SJSA1 (cell line): Measurements from ENCODE around the gene POLD2. TPM values are rescaled to one million over a fixed set of nuclear protein-coding genes. Genes with fewer than 3 reads are reported as not detected.

Source experiments
- DNase-seq, 2 experiments: peaks; one replicate each; pipeline ENCODE4 v3.0.0-alpha.2; 2015 to 2020; ENCODE audit warnings: low spot score in 2 of 2, low read depth in 1 of 2
- H3K27ac ChIP-seq: fragments of 250-450 bp; sonication (Bioruptor Pico); 2 replicates; pipeline ENCODE4 v1.5.1; 2020; ENCODE audit warnings: mild to moderate bottlenecking, moderate library complexity
- H3K27me3 ChIP-seq: fragments of 250-450 bp; sonication (Bioruptor Pico); replicated peaks from 2 replicates; pipeline ENCODE4 v1.5.1; 2020; ENCODE audit warnings: mild to moderate bottlenecking, moderate library complexity
- H3K36me3 ChIP-seq: fragments of 250-450 bp; sonication (Bioruptor Pico); 2 replicates; pipeline ENCODE4 v1.5.1; 2020; ENCODE audit warnings: mild to moderate bottlenecking
- H3K4me1 ChIP-seq: fragments of 250-450 bp; sonication (Bioruptor Pico); replicated peaks from 2 replicates; pipeline ENCODE4 v1.6.1; 2021; ENCODE audit warnings: mild to moderate bottlenecking
- H3K4me3 ChIP-seq: fragments of 250-450 bp; sonication (Bioruptor Pico); 2 replicates; pipeline ENCODE4 v1.5.1; 2020; ENCODE audit warnings: mild to moderate bottlenecking
- H3K9me3 ChIP-seq: fragments of 250-450 bp; sonication (Bioruptor Pico); replicated peaks from 2 replicates; pipeline ENCODE4 v1.5.1; 2020; ENCODE audit warnings: mild to moderate bottlenecking
- total RNA-seq: library from RNA; depleted of rRNA; stranded (reverse); fragments of >200 nt; shearing (Covaris generic); gene quantifications from 2 replicates; pipeline ENCODE4 v1.2.3, GENCODE V29; 2014

Gene POLD2
- total RNA-seq, 1 experiment from 2014 or later, result 96.1 TPM

- Histone ChIP-seq H3K9me3 (no peaks in the 10 kb centered on the region), H3K27me3 (no peaks in the 10 kb centered on the region), H3K27ac (no peak overlapping the region), H3K36me3 (no peaks in the 10 kb centered on the region), H3K4me1 (no peaks in the 10 kb centered on the region), H3K4me3 (no peak overlapping the region)
- DNase-seq, result no peak
Observed at GRCh38 chr7:44157116-44158080, 34.0 kb upstream of the POLD2 start.

- no peak overlapping the region for H3K4me3 ChIP-seq
- no peaks in the 10 kb centered on the region for H3K27me3 ChIP-seq
- H3K27ac ChIP-seq, result no peak overlapping the region
- H3K36me3 ChIP-seq, result no peaks in the 10 kb centered on the region
- H3K9me3 ChIP-seq, result no peaks in the 10 kb centered on the region
- H3K4me1 ChIP-seq, result no peaks in the 10 kb centered on the region
- DNase-seq, result no peak
Observed at GRCh38 chr7:44156453-44157010, 33.2 kb upstream of the POLD2 start.

GRCh38 chr7:44155191-44156185 lies 32.1 kb upstream of the POLD2 start:
- Histone ChIP-seq H3K9me3 (no peaks in the 10 kb centered on the region), H3K4me1 (no peaks in the 10 kb centered on the region), H3K27me3 (no peaks in the 10 kb centered on the region), H3K36me3 (no peaks in the 10 kb centered on the region), H3K4me3 (no peak overlapping the region), H3K27ac (no peak overlapping the region)
- DNase-seq, result no peak

- no peak overlapping the region for H3K4me3 ChIP-seq
- H3K27me3 ChIP-seq, result no peaks in the 10 kb centered on the region
- no peaks in the 10 kb centered on the region for H3K36me3 ChIP-seq
- H3K9me3 ChIP-seq, result no peaks in the 10 kb centered on the region
- H3K4me1 ChIP-seq, result no peaks in the 10 kb centered on the region
- no peak for DNase-seq
- no peak overlapping the region for H3K27ac ChIP-seq
Observed at GRCh38 chr7:44154703-44155102, 31.4 kb upstream of the POLD2 start.

GRCh38 chr7:44153948-44154335 lies 30.6 kb upstream of the POLD2 start:
- Histone ChIP-seq H3K36me3 (no peaks in the 10 kb centered on the region), H3K27me3 (no peaks in the 10 kb centered on the region), H3K27ac (no peak overlapping the region), H3K4me1 (no peaks in the 10 kb centered on the region), H3K4me3 (no peak overlapping the region), H3K9me3 (no peaks in the 10 kb centered on the region)
- no peak for DNase-seq

GRCh38 chr7:44152971-44153947 lies 29.9 kb upstream of the POLD2 start:
- no peak overlapping the region for H3K4me3 ChIP-seq
- H3K9me3 ChIP-seq, result no peaks in the 10 kb centered on the region
- DNase-seq, result no peak
- H3K36me3 ChIP-seq, result no peaks in the 10 kb centered on the region
- H3K4me1 ChIP-seq, result no peaks in the 10 kb centered on the region
- no peaks in the 10 kb centered on the region for H3K27me3 ChIP-seq
- H3K27ac ChIP-seq, result no peak overlapping the region

- Histone ChIP-seq H3K36me3 (no peaks in the 10 kb centered on the region), H3K4me1 (no peaks in the 10 kb centered on the region), H3K27me3 (no peaks in the 10 kb centered on the region), H3K9me3 (no peaks in the 10 kb centered on the region), H3K27ac (no peak overlapping the region), H3K4me3 (no peak overlapping the region)
- no peak for DNase-seq
Observed at GRCh38 chr7:44151956-44152355, 28.6 kb upstream of the POLD2 start.

- Histone ChIP-seq H3K4me1 (no peaks in the 10 kb centered on the region), H3K4me3 (no peak overlapping the region), H3K27ac (no peak overlapping the region), H3K9me3 (no peaks in the 10 kb centered on the region), H3K36me3 (no peaks in the 10 kb centered on the region), H3K27me3 (no peaks in the 10 kb centered on the region)
- peak in 1 of 2 experiments; percentile 38 for DNase-seq
Observed at GRCh38 chr7:44150966-44151941, 27.9 kb upstream of the POLD2 start.

GRCh38 chr7:44150466-44150832 lies 27.1 kb upstream of the POLD2 start:
- H3K36me3 ChIP-seq, result no peaks in the 10 kb centered on the region
- peaks cover 5% of the 10 kb centered on the region for H3K4me1 ChIP-seq
- H3K4me3 ChIP-seq, result no peak overlapping the region
- H3K27me3 ChIP-seq, result no peaks in the 10 kb centered on the region
- no peaks in the 10 kb centered on the region for H3K9me3 ChIP-seq
- peak in 1 of 2 experiments; percentile 19 for DNase-seq
- no peak overlapping the region for H3K27ac ChIP-seq

GRCh38 chr7:44149571-44150465 lies 26.5 kb upstream of the POLD2 start:
- Histone ChIP-seq H3K4me3 (no peak overlapping the region), H3K9me3 (no peaks in the 10 kb centered on the region), H3K36me3 (no peaks in the 10 kb centered on the region), H3K4me1 (peaks cover 7% of the 10 kb centered on the region), H3K27me3 (no peaks in the 10 kb centered on the region), H3K27ac (no peak overlapping the region)
- peak in 1 of 2 experiments; percentile 37 for DNase-seq

GRCh38 chr7:44148961-44149536 lies 25.7 kb upstream of the POLD2 start:
- no peak overlapping the region for H3K4me3 ChIP-seq
- peaks cover 7% of the 10 kb centered on the region for H3K4me1 ChIP-seq
- DNase-seq, result no peak
- no peaks in the 10 kb centered on the region for H3K9me3 ChIP-seq
- no peaks in the 10 kb centered on the region for H3K36me3 ChIP-seq
- H3K27me3 ChIP-seq, result no peaks in the 10 kb centered on the region
- no peak overlapping the region for H3K27ac ChIP-seq
